Activated CD8-positive, alpha-beta memory T cell treated with anti-CD3 and anti-CD28 coated beads, Interleukin-2, amount 10 ng/mL, durations not matched to agents 7 days and 5 days (primary cell): ENCODE measurements around the gene TUBE1. TPM values are rescaled to one million over a fixed set of nuclear protein-coding genes. Genes with fewer than 3 reads are reported as not detected.
A peak's percentile ranks its signal among the peaks of the same experiment; 100 is the strongest.

ENCODE experiments used
- ATAC-seq: fragments of 150-1000 bp; cut with Tn5 transposase; one replicate; pipeline ENCODE4 v1.10.0; 2021; ENCODE audit warnings: moderate library complexity
- CTCF ChIA-PET: fragments of 350-600 bp; sonication (Branson Sonifier 250); formaldehyde crosslinking; loops from one replicate; lab custom pipeline; 2021; ENCODE audit warnings: antibody characterized with exemption; lab: Charles Lee
- DNase-seq: peaks from one replicate; pipeline ENCODE4 v3.0.0-alpha.2; 2020
- H3K27ac Mint-ChIP-seq: one replicate; pipeline ENCODE4 v1.8.0; 2021; ENCODE audit warnings: mild to moderate bottlenecking, mixed read lengths
- H3K27me3 Mint-ChIP-seq: one replicate; pipeline ENCODE4 v1.8.0; 2021; ENCODE audit warnings: mixed read lengths
- H3K36me3 Mint-ChIP-seq: one replicate; pipeline ENCODE4 v1.8.0; 2021; ENCODE audit warnings: mild to moderate bottlenecking, mixed read lengths
- H3K4me1 Mint-ChIP-seq: one replicate; pipeline ENCODE4 v1.8.0; 2021; ENCODE audit warnings: mixed read lengths
- H3K4me3 Mint-ChIP-seq: one replicate; pipeline ENCODE4 v1.8.0; 2021; ENCODE audit warnings: mild to moderate bottlenecking, moderate library complexity, mixed read lengths
- H3K9me3 Mint-ChIP-seq: one replicate; pipeline ENCODE4 v1.8.0; 2022; ENCODE audit warnings: low read depth, mixed read lengths
- total RNA-seq, 2 experiments: library from RNA; stranded (reverse); gene quantifications; one replicate each; pipeline ENCODE4 v1.2.3, GENCODE V29; 2021

Gene TUBE1
- total RNA-seq, 2 experiments from 2014 or later = 20.7 to 28.7 TPM

- ATAC-seq (no peak), DNase-seq (peak; percentile 81)
- CTCF ChIA-PET = interaction anchor here (0.5 to 5.2 kb wide), 15 partner anchors 9 to 543 kb away, joined by 3 to 77 read pairs (median 7); no protein-coding TSS in a partner anchor
- peaks cover 33% of the 10 kb centered on the region for H3K4me1 Mint-ChIP-seq
- peak overlapping the region; percentile 48 for H3K27ac Mint-ChIP-seq
- peaks cover 5% of the 10 kb centered on the region for H3K36me3 Mint-ChIP-seq
- H3K27me3 Mint-ChIP-seq = peaks cover 4% of the 10 kb centered on the region
- no peaks in the 10 kb centered on the region for H3K9me3 Mint-ChIP-seq
- no peak overlapping the region for H3K4me3 Mint-ChIP-seq
Observed at GRCh38 chr6:112029045-112029822, 58.0 kb downstream of the TUBE1 start.

GRCh38 chr6:112027942-112028674, 59.2 kb downstream of the TUBE1 start:
- peak; percentile 93 for ATAC-seq
- Mint-ChIP-seq H3K4me3 (no peak overlapping the region), H3K27me3 (peaks cover 4% of the 10 kb centered on the region), H3K36me3 (peaks cover 10% of the 10 kb centered on the region), H3K9me3 (peaks cover 3% of the 10 kb centered on the region), H3K4me1 (peaks cover 30% of the 10 kb centered on the region), H3K27ac (peak overlapping the region; percentile 79)
- CTCF ChIA-PET = interaction anchor here (0.5 to 5.2 kb wide), 20 partner anchors 8 to 542 kb away, joined by 3 to 77 read pairs (median 4); no protein-coding TSS in a partner anchor
- peak; percentile 76 for DNase-seq

- Mint-ChIP-seq H3K4me3 (no peak overlapping the region), H3K4me1 (peaks cover 30% of the 10 kb centered on the region)
Observed at GRCh38 chr6:112026933-112027332, 60.3 kb downstream of the TUBE1 start.

GRCh38 chr6:112024464-112024863, 62.8 kb downstream of the TUBE1 start:
- Mint-ChIP-seq H3K9me3 (peaks cover 3% of the 10 kb centered on the region), H3K27me3 (no peaks in the 10 kb centered on the region), H3K36me3 (peaks cover 10% of the 10 kb centered on the region), H3K4me3 (no peak overlapping the region), H3K4me1 (peaks cover 27% of the 10 kb centered on the region), H3K27ac (no peak overlapping the region)
- no peak for ATAC-seq
- CTCF ChIA-PET = interaction anchor here (0.9 to 5.2 kb wide), 3 partner anchors 14 to 17 kb away, joined by 3 to 77 read pairs (median 4); no protein-coding TSS in a partner anchor
- DNase-seq = no peak

More at GRCh38 chr6:112026933-112027332, 60.3 kb downstream of the TUBE1 start:
- Mint-ChIP-seq H3K27ac (peak overlapping the region; percentile 79), H3K27me3 (peaks cover 1% of the 10 kb centered on the region), H3K36me3 (peaks cover 10% of the 10 kb centered on the region), H3K9me3 (peaks cover 3% of the 10 kb centered on the region)
- CTCF ChIA-PET = interaction anchor here (1.0 to 5.2 kb wide), 4 partner anchors 9 to 19 kb away, joined by 3 to 77 read pairs (median 11); no protein-coding TSS in a partner anchor
- ATAC-seq = no peak
- DNase-seq = no peak

- Mint-ChIP-seq H3K4me3 (no peak overlapping the region), H3K27me3 (no peaks in the 10 kb centered on the region), H3K27ac (no peak overlapping the region), H3K36me3 (peaks cover 10% of the 10 kb centered on the region), H3K9me3 (peaks cover 3% of the 10 kb centered on the region), H3K4me1 (peaks cover 10% of the 10 kb centered on the region)
- DNase-seq (no peak), ATAC-seq (no peak)
- CTCF ChIA-PET = interaction anchor here (1.1 kb wide), 1 partner anchor 313 kb away, joined by 4 read pairs; no protein-coding TSS in a partner anchor
Observed at GRCh38 chr6:112022749-112023148, 64.5 kb downstream of the TUBE1 start.

GRCh38 chr6:112021691-112022310, 65.5 kb downstream of the TUBE1 start:
- H3K27ac Mint-ChIP-seq = no peak overlapping the region
- H3K4me1 Mint-ChIP-seq = peaks cover 3% of the 10 kb centered on the region
- peaks cover 10% of the 10 kb centered on the region for H3K36me3 Mint-ChIP-seq
- H3K27me3 Mint-ChIP-seq = no peaks in the 10 kb centered on the region
- H3K9me3 Mint-ChIP-seq = peaks cover 3% of the 10 kb centered on the region
- CTCF ChIA-PET = interaction anchor here (1.6 to 1.7 kb wide), 2 partner anchors 14 kb away, joined by 3 to 9 read pairs; no protein-coding TSS in a partner anchor
- H3K4me3 Mint-ChIP-seq = no peak overlapping the region
- DNase-seq = no peak
- no peak for ATAC-seq

Other genes starting within 250 kb of the TUBE1 start
- 100 to 1,000 TPM; 266 to 323 TPM for gene FYN, start 214.0 kb downstream of the TUBE1 start, total RNA-seq
- not detected for gene CCN6, start 33.4 kb downstream of the TUBE1 start, total RNA-seq
- gene FAM229B, start 109 bp upstream of the TUBE1 start, total RNA-seq = 1 to 10 TPM; 4.1 to 4.5 TPM
- gene LAMA4, start 167.1 kb upstream of the TUBE1 start, total RNA-seq = not detected